GM21381 (cell line): ENCODE results near the gene GOLGA8H.
"Not testable (repeated sequence)": the region's sequence is repeated elsewhere in the genome, so short reads cannot be mapped to it uniquely, and the experiment has no call there.

Experiments
- ATAC-seq: cut with Tn5 transposase; IDR thresholded peaks from one replicate; pipeline ENCODE4 v1.9.1; 2021; ENCODE audit warnings: mild to moderate bottlenecking, moderate library complexity; ENCODE audit not compliant: unreplicated experiment

The GOLGA8H gene, protein sequence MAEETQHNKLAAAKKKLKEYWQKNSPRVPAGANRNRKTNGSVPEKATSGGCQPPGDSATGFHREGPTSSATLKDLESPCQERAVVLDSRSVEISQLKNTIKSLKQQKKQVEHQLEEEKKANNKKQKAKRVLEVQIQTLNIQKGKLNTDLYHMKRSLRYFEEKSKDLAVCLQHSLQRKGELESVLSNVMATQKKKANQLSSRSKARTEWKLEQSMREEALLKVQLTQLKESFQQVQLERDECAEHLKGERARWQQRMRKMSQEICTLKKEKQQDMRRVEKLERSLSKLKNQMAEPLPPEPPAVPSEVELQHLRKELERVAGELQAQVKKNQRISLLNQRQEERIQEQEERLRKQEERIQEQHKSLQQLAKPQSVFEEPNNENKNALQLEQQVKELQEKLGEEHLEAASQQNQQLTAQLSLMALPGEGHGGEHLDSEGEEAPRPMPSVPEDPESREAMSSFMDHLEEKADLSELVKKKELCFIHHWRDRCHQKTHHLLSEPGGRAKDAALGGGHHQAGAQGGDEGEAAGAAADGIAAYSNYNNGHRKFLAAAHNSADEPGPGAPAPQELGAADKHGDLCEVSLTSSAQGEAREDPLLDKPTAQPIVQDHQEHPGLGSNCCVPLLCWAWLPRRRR

DNA sequence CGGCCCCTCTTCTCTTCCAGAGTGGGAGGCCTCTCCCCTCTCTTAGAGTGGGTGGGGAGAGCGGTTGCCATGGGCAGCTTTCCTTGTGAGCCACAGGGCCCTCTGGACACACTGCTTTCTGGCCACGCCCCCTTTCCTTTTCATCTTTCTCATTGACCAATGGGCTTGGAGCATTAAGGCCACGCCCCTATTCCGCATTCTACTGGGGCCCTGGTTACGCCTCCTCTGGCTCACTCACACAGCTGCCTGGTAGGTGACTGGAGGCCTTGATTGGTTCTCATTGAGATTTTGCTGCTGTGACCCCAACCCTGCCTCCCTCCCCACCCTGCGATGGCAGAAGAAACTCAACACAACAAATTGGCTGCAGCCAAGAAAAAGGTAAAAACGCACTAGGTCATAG, at the start of gene GOLGA8H:
GOLGA8H (plus strand) TSS at position 233 of the 400 bp plus-strand sequence; CDS start at position 331, 98 bp downstream.
- not testable (repeated sequence) for ATAC-seq

GRCh38 chr15:30566949-30567348, 36.9 kb upstream of the GOLGA8H start:
- not testable (repeated sequence) for ATAC-seq

DNA sequence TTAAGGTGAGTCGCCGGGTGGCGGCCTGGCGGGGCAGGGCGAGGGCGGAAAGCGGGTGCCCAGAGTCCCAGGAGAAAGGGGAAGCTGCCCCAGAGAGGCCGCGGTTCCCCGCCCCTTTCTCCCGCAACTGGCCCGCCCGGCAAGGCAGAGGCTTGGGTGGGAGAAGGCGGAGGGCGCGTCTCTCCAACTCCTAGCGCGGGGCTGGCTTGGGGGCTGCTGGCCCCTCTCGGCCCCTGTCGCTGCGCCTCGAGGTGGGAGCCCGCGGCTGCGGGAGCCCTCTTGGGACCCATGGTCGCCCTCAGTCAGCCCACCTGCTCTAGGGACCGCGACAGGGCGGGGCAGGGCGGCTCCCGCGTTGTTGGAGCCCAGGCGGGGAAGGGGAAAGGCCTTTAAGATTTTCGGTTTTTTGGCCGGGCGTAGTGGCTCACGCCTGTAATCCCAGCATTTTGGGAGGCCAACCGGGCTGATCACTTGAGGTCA, 30.8 kb upstream of the GOLGA8H start:
- ATAC-seq = not testable (repeated sequence)

GRCh38 chr15:30579394-30579970, 24.3 kb upstream of the GOLGA8H start:
- ATAC-seq = not testable (repeated sequence)

GRCh38 chr15:30580716-30581115, 23.1 kb upstream of the GOLGA8H start:
- not testable (repeated sequence) for ATAC-seq

DNA sequence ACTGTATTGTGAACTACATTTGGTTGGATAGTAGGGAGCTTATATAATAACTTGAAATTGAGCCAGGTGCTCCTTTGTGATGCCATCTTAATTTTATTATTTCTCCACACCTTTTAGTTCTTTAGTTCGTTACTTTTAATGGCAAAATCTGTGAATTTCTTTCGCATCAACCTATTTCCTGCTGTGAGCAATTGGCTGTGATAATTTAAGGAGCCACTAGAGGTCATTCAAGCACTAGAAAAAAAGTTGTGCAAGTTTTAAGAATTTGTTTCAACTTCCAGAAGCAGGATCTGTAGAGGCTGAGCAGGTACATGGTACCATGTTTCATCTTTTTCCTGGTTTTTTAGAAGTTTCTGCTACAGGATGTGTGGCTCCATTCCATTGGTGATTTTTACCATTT, 4.9 kb upstream of the GOLGA8H start:
- not testable (repeated sequence) for ATAC-seq

- ATAC-seq = not testable (repeated sequence)
Measured at GRCh38 chr15:30612271-30612670, 8.4 kb downstream of the GOLGA8H start.

DNA sequence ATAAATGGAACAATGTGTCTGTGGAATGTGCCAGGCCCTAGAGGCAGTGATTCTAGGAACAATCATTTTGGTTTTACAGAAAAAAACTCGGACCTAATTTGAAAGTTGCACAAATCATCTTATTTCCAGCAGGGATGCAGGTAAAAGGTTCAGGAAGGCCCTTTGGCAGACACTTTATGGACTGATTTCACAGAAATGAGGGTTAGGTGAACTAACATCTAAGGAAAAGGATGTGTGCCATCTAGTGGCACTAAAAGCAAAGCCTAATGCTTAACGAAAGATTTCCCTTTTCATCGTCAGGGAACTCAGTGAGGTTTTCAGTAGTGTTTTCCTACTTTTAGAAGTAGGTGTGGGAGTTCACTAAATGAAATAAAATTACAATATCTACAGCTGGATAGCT, 17.5 kb downstream of the GOLGA8H start:
- not testable (repeated sequence) for ATAC-seq

- peak; percentile 90 for ATAC-seq
Measured at GRCh38 chr15:30625436-30626193, 21.8 kb downstream of the GOLGA8H start, which contains the start of gene ARHGAP11B. ARHGAP11B (plus strand) TSS chr15:30626128.

DNA sequence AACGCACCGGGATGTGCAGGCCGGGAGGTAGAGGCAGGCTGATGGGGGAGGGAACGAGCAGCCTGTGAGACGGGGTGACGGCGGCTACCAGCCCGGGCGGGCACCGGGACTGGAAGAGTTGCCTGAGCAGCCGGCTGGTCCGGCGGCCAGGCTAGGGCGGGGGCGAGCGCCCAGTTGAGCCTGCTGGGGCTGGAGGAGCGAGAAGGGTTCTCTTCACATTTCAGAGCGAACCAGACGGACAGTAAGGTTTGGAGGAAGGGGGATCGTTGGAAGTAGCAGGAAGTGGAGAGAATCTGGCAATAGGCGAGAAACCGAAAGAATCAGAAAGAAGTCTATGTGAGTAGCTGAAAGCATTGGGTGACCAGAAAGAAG, 22.4 kb downstream of the GOLGA8H start:
- not testable (repeated sequence) for ATAC-seq

- not testable (repeated sequence) for ATAC-seq
Measured at GRCh38 chr15:30626632-30627031, 22.8 kb downstream of the GOLGA8H start.

GRCh38 chr15:30650012-30650929, 46.4 kb downstream of the GOLGA8H start:
- ATAC-seq = peak; percentile 98

GRCh38 chr15:30661154-30661553, 57.3 kb downstream of the GOLGA8H start:
- ATAC-seq = not testable (repeated sequence)
